GM19455 (cell line): ENCODE results near the gene AMD1.
"Not testable (repeated sequence)": the region's sequence is repeated elsewhere in the genome, so short reads cannot be mapped to it uniquely, and the experiment has no call there.

ENCODE experiments used
- ATAC-seq: cut with Tn5 transposase; IDR thresholded peaks from one replicate; pipeline ENCODE4 v1.9.1; 2021; ENCODE audit not compliant: unreplicated experiment

AMD1 gene

DNA sequence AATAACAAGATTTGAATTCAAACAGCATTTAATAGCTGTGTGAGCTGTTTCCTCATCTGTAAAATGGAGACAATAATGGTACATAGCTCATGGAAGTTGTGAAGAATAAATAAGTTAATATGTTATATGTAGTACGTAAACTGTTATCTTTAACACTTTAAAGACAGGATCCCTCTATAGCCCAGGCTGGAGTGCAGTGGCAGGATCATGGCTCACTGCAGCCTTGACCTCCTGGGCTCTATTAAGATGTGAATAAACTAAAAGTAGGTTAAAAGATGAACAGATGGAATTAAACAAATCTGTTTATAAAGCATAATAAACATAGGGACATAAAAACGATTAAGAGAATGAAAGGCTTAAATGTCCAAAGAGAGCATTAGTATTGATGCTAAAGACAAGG is 3.0 kb downstream of the AMD1 start:
- no peak for ATAC-seq

DNA sequence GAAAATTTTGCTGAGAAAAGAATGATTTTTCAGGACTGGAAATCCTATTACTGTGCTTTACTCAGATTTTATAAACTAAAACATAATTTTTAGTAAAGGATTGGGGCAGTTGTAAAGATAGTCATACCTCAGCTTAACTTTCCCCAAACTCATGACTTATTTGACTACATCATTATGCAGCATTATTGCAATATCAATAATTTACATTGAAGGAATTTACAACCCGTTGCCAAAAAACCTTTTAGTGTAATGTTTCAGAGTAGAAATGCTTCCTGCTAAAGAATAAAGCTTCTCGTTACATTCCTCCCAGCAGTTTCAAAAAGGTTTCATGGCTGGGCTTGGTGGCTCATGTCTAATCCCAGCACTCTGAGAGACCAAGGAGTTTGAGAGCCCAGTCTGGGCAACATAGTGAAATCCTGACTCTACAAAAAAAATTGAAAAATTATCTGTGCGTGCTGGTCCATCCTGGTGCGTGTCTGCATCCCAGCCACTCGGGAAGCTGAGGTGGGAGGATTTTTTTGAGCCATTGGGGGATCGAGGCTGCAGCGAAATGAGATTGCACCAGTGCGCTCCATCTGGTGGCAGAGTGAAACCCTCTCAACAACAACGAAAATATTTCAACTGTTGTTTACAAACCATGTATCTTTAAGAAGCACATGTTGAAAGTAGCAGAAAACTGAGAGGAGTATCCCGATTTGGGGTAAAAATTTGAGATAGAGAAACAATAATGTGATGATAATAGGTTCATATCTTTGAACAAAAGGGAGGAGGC is 4.4 kb downstream of the AMD1 start:
- ATAC-seq = no peak

DNA sequence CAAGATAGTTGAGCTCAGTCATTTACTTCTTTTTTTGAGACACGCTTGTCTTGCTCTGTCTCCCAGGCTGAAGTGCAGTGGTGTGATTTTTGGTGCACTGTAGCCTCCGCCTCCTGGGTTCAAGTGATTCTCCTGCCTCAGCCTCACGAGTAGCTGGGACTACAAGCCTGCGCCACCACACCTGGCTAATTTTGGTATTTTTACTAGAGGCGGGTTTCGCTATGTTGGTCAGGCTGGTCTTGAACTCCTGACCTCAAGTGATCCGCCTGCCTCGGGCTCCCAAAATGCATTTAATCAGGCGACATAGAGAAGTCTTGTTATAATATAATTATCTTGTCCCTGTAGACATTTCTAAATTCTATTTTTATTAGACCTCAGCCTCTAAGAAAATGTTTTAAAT is 6.1 kb downstream of the AMD1 start:
- ATAC-seq = no peak

DNA sequence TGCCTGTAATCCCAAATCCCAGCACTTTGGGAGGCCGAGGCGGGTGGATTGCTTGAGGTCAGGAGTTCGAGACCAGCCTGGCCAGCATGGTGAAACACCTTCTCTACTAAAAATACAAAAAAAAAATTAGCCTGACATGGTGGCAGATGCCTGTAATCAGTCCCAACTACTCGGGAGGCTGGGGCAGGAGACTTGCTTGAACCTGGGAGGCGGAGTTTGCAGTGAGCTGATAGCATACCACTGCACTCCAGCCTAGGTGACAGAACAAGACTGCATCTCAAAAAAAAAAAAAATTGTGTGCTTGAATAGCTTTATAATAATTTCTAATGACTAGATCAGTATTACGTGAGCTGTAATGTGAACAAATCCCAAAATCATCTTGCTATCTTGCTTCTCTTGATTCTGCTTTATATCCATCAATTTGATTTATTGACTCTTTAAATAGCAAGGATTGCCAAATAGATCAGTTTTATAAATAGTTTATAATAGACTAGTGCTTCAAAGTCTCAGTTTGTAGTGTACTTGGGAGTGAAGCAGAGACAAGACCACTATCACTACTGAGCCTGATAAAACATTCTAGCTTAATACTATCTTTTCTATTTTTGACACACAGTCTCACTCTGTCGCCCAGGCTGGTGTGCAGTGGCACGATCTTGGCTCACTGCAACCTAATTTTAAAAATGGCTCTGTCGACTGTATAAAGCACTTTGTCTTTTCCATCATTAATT is 7.1 kb downstream of the AMD1 start:
- no peak for ATAC-seq

DNA sequence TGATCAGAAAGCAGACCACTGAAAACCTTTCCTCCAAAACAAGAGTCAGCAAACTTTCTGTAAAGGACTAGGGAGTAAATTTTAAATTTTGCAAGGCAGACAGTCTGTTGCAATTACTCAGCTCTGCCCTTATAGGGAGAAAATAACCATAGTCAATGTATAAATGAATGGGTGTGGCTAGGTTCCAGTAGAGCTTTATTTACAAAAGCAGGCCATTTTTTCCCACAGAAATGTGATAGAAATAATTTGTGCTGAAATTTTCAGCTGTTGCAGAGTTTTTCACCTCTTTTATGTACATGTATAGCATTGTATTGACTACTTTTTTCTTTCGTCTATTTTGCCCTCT is 7.7 kb downstream of the AMD1 start:
- ATAC-seq = no peak

GRCh38 chr6:110882824-110883554 is 8.4 kb downstream of the AMD1 start:
- ATAC-seq = no peak

- no peak for ATAC-seq
Observed at GRCh38 chr6:110884321-110884720, 9.7 kb downstream of the AMD1 start.

- no peak for ATAC-seq
Observed at GRCh38 chr6:110885526-110885925, 10.9 kb downstream of the AMD1 start.

DNA sequence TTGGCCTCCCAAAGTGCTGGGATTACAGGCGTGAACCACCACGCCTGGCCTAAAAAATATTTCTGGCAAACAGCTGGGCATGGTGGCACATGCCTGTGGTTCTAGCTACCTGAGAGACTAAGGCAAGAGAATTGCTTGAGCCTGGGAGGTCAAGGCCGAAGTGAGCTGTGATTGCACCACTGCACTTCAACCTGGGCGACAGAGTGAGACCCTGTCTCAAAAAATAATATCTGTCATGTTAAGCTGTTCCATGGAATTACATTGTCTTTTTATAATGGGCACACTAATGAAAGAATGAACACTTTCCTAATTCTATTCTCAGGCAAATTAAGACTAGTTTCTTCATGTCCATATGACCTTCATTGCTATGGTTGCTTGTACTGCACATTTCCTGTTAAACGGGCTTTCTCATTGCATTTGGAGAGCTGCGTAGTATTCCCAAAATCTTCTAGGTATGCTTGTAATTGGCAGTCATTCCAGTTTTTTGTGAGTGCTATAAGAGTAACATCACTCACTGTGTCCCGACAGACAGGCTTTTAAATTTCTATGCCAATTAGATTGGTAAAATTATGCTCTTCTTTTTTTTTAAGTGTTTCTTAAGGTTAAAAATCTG is 12.1 kb downstream of the AMD1 start:
- ATAC-seq = no peak

- no peak for ATAC-seq
Observed at GRCh38 chr6:110890288-110890687, 15.7 kb downstream of the AMD1 start.

DNA sequence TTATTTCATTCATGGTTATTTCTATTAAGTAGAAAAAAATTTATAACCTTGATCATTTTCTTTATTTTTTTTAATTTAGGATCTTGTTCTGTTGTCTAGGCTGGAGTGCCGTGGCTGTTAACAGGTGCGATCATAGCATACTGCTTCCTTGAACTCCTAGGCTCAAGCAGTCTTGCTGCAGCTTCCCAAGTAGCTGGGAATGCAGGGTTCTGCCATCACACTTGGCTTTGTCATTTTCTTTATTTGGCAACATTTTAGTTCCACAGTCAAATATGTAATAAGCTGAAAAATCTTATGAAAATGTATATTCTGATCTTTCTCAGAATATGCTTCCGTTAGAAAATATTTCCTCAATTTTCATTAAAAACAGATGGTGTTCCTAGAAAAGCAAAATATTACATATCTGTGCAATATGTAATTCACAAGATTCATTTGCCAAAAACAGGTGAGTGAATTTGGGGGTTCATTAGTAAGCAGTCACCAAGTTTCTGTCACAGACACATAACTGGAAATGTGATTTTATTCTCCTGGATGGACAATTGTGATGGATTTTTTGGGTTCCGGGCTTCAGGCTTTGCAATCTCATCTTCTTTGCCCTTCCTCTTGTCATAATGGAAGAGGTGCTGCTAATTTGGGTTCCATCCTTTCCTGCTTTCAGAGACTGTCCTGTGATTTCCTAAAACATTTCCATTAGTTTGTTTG is 21.5 kb downstream of the AMD1 start:
- no peak for ATAC-seq

GRCh38 chr6:110897433-110897832 is 22.8 kb downstream of the AMD1 start:
- ATAC-seq = no peak

- ATAC-seq = no peak
Observed at GRCh38 chr6:110898111-110898510, 23.5 kb downstream of the AMD1 start.

GRCh38 chr6:110900028-110900598 is 25.5 kb downstream of the AMD1 start:
- ATAC-seq = no peak

DNA sequence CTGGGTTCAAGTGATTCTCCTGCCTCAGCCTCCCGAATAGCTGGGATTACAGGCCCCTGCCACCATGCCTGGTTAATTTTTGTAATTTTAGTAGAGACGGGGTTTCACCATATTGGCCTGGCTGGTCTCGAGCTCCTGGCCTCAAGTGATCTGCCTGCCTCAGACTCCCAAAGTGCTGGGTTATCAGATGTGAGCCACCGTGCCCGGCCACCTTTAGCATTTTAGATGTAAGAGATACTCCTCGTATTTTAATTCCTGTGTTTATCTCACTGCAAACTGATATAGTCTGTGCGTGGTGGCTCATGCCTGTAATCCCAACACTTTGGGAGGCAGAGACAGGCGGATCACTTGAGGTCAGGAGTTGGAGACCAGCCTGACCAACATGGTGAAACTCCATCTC is 27.0 kb downstream of the AMD1 start:
- not testable (repeated sequence) for ATAC-seq

- ATAC-seq = no peak
Observed at GRCh38 chr6:110902091-110902490, 27.5 kb downstream of the AMD1 start.

DNA sequence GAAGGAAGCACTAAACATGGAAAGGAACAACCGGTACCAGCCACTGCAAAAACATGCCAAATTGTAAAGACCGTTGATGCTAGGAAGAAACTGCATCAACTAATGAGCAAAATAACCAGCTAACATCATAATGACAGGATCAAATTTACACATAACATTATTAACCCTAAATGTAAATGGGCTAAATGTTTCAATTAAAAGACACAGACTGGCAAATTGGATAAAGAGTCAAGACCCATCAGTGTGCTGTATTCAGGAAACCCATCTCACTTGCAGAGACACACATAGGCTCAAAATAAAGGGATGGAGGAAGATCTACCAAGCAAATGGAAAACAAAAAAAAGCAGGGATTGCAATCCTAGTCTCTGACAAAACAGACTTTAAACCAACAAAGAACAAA is 31.7 kb downstream of the AMD1 start:
- not testable (repeated sequence) for ATAC-seq

- no peak for ATAC-seq
Observed at GRCh38 chr6:110930781-110931180, 56.2 kb downstream of the AMD1 start.

- no peak for ATAC-seq
Observed at GRCh38 chr6:110933912-110934311, 59.3 kb downstream of the AMD1 start.

DNA sequence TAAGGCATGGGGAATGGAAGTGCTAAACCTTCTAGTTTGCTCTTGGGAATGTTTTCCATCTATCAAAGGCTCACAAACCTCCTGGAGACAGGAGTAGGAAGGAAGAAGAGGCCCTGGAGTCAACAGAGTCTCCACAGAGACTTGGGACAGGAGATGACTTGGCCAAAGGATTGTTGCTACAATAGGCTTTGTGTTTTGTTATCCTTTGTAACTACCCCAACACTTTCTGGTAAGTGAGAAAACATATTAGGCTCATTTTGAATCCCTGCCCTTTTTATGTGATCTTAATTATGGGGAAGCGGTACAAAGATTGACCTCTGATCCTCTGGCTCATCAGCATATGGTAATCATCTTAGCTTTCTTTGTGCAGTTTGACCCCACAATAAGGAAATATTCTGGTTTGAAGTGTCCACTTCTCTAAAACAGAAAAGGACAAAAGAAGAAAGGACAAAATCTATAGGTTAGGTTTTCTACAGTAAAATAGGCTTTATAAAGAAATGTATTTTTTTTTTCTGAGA is 59.9 kb downstream of the AMD1 start:
- no peak for ATAC-seq
